ENCODE measurements around the gene ZBTB43.

DNA sequence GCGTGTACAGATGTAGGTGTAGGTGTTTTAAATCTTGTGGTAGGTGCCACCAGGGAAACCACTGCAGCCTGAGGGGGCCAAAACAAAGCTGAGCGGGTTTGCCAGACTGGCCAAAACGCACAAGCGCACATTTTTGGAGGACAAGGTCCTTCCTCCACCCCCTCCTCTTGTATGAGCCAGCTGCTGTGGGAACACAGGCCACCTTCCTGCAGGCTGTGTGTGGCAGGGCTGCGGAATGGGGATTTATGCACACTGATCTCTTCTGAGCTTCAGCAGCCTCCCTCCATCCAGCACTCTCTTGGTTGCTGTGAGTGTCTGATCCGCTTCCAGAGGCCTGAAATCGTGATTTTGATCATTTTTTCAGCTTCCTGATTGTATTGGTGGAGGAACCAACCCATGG, 22.4 kb downstream of the ZBTB43 start:
- no peak for TF ChIP-seq YY1 (IDR thresholded peaks at IDR 0.05; ENCODE audit: low read depth)
- TF ChIP-seq TAF1 (IDR thresholded peaks at IDR 0.05; ENCODE audit: low read depth), result no peak
- TF ChIP-seq, protein P1, sequence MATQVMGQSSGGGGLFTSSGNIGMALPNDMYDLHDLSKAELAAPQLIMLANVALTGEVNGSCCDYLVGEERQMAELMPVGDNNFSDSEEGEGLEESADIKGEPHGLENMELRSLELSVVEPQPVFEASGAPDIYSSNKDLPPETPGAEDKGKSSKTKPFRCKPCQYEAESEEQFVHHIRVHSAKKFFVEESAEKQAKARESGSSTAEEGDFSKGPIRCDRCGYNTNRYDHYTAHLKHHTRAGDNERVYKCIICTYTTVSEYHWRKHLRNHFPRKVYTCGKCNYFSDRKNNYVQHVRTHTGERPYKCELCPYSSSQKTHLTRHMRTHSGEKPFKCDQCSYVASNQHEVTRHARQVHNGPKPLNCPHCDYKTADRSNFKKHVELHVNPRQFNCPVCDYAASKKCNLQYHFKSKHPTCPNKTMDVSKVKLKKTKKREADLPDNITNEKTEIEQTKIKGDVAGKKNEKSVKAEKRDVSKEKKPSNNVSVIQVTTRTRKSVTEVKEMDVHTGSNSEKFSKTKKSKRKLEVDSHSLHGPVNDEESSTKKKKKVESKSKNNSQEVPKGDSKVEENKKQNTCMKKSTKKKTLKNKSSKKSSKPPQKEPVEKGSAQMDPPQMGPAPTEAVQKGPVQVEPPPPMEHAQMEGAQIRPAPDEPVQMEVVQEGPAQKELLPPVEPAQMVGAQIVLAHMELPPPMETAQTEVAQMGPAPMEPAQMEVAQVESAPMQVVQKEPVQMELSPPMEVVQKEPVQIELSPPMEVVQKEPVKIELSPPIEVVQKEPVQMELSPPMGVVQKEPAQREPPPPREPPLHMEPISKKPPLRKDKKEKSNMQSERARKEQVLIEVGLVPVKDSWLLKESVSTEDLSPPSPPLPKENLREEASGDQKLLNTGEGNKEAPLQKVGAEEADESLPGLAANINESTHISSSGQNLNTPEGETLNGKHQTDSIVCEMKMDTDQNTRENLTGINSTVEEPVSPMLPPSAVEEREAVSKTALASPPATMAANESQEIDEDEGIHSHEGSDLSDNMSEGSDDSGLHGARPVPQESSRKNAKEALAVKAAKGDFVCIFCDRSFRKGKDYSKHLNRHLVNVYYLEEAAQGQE (IDR thresholded peaks at IDR 0.05; ENCODE audit: low read depth), result no peak
- TF ChIP-seq RAD21 (IDR thresholded peaks at IDR 0.05; ENCODE audit: low read depth), result no peak
- TF ChIP-seq MAX (IDR thresholded peaks at IDR 0.05), result no peak
- no peak for TF ChIP-seq FOXM1 (IDR thresholded peaks at IDR 0.05; ENCODE audit: borderline replicate concordance, low read depth)
- no peak for TF ChIP-seq EGR1 (IDR thresholded peaks at IDR 0.05)
- TF ChIP-seq CREB1 (IDR thresholded peaks at IDR 0.05; ENCODE audit: low read depth), result no peak
- TF ChIP-seq EP300 (IDR thresholded peaks at IDR 0.05; ENCODE audit: borderline replicate concordance), result no peak
- TF ChIP-seq USF1 (IDR thresholded peaks at IDR 0.05), result no peak
- no peak for TF ChIP-seq CEBPB (IDR thresholded peaks at IDR 0.05)
- no peak for TF ChIP-seq NFIC (IDR thresholded peaks at IDR 0.05)
